AG04450 (cell line): Measurements from ENCODE around the gene FDX1. TPM values are rescaled to one million over a fixed set of nuclear protein-coding genes. Genes with fewer than 3 reads are reported as not detected.

Experiments used
- CTCF ChIA-PET: fragments of 300-600, 350-600 bp; formaldehyde crosslinking; extraction: SDS; loops from one replicate; lab custom pipeline; 2022; ENCODE audit warnings: antibody characterized with exemption, inconsistent platforms; lab: Charles Lee
- POLR2A ChIA-PET: fragments of 350-600 bp; formaldehyde crosslinking; extraction: SDS; loops from one replicate; lab custom pipeline; 2021; ENCODE audit warnings: antibody characterized with exemption, inconsistent platforms; lab: Yijun Ruan, JAX
- DNase-seq: peaks from one replicate; pipeline ENCODE4 v3.0.0-alpha.2; 2011; ENCODE audit warnings: low read depth, low spot score
- H3K27ac ChIP-seq: one replicate; pipeline ENCODE4 v1.5.1; 2012; ENCODE audit warnings: low read depth, low read length, control low read depth
- H3K27me3 ChIP-seq: one replicate; pipeline ENCODE4 v1.6.0; 2012; ENCODE audit warnings: low read length; ENCODE audit not compliant: control insufficient read depth, insufficient read depth
- H3K4me3 ChIP-seq: 2 replicates; pipeline ENCODE4 v1.5.1; 2011; ENCODE audit warnings: mild to moderate bottlenecking, low read depth, low read length, control low read depth
- H3K9me3 ChIP-seq: 2 replicates; pipeline ENCODE4 v1.5.1; 2012; ENCODE audit warnings: low read length; ENCODE audit not compliant: control insufficient read depth, insufficient read depth
- polyA plus RNA-seq: library from polyadenylated mRNA; depleted of rRNA; stranded (reverse); fragments of >200 nt; gene quantifications from 2 replicates; pipeline ENCODE4 v1.2.3, GENCODE V29; 2011
- TF ChIP-seq, protein P1 (sequence below): IDR thresholded peaks from 2 replicates; pipeline ENCODE4 v1.5.1; 2011; ENCODE audit warnings: low read depth, low read length, control low read depth, inconsistent platforms

The FDX1 gene
- polyA plus RNA-seq, 1 experiment, result 8.9 TPM

DNA sequence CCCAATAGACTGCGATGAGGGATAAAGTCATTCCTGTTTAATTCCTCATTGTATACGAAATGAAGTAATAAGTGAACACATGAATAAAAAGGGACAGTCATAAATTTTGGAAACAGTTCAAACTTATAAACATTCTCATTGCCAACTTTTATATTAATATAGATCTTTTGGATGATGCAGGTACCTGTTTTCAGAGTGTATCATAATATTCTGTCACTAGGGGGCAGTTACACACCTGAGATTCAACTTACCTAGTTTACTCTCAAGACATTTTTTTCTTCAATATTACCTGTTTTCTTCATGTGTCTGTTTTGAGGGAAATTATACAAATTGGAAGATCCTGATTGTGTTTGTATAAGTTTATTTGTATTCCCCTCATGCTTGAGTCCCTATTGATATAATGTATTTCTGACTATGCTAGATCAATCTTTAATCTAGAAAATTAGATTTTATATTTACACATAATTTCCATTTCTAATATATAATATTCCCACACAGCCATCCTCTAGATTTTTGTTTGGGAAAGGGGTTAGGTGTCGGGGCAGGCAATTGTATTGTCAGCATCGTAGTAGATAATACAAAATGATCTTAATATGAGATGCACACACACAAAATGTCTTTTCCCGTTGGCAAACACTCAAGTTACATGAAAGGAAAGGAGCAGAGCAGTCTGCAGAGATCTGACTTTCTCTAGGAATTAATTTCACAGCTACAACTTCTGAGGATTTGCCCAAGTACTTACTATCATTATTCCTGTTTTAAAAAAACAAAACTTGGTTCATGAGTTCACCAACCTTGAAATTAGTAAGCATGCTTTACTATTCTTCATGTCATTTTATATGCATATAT is 18.4 kb downstream of the FDX1 start:
- ChIA-PET POLR2A (no interaction called here), CTCF (interaction anchor here (1.1 kb wide), 1 partner anchor 16 kb away, joined by 4 read pairs; no protein-coding TSS in a partner anchor)
- TF ChIP-seq, protein P1, sequence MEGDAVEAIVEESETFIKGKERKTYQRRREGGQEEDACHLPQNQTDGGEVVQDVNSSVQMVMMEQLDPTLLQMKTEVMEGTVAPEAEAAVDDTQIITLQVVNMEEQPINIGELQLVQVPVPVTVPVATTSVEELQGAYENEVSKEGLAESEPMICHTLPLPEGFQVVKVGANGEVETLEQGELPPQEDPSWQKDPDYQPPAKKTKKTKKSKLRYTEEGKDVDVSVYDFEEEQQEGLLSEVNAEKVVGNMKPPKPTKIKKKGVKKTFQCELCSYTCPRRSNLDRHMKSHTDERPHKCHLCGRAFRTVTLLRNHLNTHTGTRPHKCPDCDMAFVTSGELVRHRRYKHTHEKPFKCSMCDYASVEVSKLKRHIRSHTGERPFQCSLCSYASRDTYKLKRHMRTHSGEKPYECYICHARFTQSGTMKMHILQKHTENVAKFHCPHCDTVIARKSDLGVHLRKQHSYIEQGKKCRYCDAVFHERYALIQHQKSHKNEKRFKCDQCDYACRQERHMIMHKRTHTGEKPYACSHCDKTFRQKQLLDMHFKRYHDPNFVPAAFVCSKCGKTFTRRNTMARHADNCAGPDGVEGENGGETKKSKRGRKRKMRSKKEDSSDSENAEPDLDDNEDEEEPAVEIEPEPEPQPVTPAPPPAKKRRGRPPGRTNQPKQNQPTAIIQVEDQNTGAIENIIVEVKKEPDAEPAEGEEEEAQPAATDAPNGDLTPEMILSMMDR, result peak; percentile 44
- Histone ChIP-seq H3K4me3 (no peak overlapping the region), H3K27ac (no peak overlapping the region), H3K9me3 (no peaks in the 10 kb centered on the region; the same call in 1 of the 2 replicates), H3K27me3 (no peaks in the 10 kb centered on the region)
- DNase-seq, result no peak

DNA sequence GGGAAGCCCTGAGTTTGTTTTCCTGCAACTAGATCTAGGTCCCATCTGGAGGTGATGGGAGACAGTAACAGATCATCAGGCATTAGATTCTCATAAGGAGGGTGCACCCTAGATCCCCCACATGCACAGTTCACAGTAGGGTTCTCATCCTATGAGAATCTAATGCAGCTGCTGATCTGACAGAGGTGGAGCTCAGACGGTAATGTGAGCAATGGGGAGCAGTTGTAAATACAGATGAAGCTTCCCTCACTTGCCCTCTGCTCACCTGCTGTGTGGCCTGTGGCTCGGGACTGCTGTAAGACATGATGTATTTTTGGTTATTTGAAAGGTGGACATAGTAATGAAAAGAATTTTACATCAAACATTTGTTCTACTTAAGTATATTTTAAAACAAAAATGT is 20.5 kb downstream of the FDX1 start:
- Histone ChIP-seq H3K27ac (no peak overlapping the region), H3K4me3 (no peak overlapping the region), H3K27me3 (no peaks in the 10 kb centered on the region), H3K9me3 (no peaks in the 10 kb centered on the region; the same call in 1 of the 2 replicates)
- DNase-seq, result no peak
- TF ChIP-seq, protein P1, result no peak
- ChIA-PET CTCF (interaction anchor here (0.6 kb wide), 1 partner anchor 12 kb away, joined by 4 read pairs; no protein-coding TSS in a partner anchor), POLR2A (no interaction called here)

DNA sequence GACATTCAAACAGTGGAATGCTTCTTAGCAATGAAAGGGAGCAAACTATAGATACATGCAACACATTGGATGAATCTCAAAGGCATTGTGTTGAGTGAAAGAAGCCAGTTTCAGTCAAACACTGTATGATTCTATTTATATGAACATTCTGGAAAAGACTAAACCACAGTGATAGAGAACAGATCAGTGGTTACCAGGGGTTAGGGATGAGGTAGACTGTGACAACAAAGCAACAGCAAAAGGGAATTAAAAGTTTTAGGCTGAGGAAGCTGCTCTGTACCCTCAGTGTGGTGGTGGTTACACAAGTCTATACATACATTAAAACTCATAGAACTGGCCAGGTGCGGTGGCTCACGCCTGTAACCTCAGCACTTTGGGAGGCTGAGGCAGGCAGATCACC is 23.0 kb downstream of the FDX1 start:
- DNase-seq, result no peak
- Histone ChIP-seq H3K9me3 (no peaks in the 10 kb centered on the region), H3K27me3 (no peaks in the 10 kb centered on the region), H3K4me3 (no peak overlapping the region), H3K27ac (no peak overlapping the region)
- POLR2A ChIA-PET, result no interaction called here
- CTCF ChIA-PET, result no interaction called here
- TF ChIP-seq, protein P1, result no peak

DNA sequence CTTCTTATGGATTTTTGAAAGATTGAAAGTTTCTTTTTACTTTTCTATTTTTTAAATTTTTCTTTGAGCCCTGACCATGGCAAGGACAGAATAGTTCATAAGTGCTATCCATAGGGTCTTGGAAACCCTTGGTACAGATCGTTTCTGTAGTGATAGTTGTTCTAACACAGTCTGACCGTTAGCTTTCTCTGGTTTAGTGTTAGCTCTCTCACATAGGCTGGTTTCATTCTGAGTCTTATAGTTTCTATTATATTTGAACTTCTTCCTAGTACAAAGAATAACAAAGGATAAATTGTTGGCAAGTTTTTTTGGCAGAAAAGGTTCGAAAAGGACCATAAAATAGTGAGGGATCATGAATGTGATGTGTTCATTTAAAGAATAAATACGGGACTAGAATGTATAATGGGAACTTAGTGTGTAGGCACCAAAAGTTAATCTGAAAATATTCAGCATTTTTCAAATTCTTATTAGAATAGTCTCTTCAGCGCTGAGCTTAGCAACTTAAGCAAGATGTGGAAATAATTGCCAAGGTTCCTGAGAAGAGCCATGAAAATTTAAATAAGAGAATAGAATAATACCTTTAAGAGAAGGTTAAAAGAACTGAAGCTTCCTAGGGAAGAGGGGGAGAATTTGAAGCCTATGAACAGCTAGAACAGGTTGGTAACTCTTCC is 24.1 kb downstream of the FDX1 start:
- TF ChIP-seq, protein P1, result no peak
- ChIA-PET POLR2A (no interaction called here), CTCF (no interaction called here)
- Histone ChIP-seq H3K27ac (no peak overlapping the region), H3K4me3 (no peak overlapping the region), H3K9me3 (no peaks in the 10 kb centered on the region), H3K27me3 (no peaks in the 10 kb centered on the region)
- no peak for DNase-seq

DNA sequence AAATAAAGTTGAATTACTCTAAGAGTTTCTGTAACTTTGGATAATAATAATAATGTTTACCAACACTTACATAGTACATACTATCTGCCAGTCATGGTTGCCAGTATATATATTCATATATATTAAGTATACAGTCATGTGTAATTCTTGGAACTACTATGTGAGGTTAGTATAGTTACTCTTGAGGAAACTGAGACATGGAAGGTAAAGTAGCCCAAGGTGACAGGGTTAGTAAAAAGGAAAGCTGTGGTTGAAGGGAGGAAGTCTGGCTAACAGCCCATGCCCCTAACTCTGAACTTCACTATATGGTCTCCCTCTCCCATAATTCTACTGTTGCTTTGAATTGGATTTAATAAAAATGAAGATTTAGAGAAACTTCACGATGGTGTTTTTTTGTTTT is 24.9 kb downstream of the FDX1 start:
- ChIA-PET POLR2A (no interaction called here), CTCF (no interaction called here)
- no peak for DNase-seq
- Histone ChIP-seq H3K27me3 (no peaks in the 10 kb centered on the region), H3K27ac (no peak overlapping the region), H3K4me3 (no peak overlapping the region), H3K9me3 (no peaks in the 10 kb centered on the region)
- TF ChIP-seq, protein P1, result no peak
